Measurements from ENCODE around the gene SH3PXD2B. TPM values are rescaled to one million over a fixed set of nuclear protein-coding genes. Genes with fewer than 3 reads are reported as not detected.
"Not testable (repeated sequence)": the region's sequence is repeated elsewhere in the genome, so short reads cannot be mapped to it uniquely, and the experiment has no call there.

SH3PXD2B gene
- total RNA-seq, 2 donors from 2014 or later = 0.12 to 0.21 TPM

- no peak for ATAC-seq
- H3K36me3 Mint-ChIP-seq (ENCODE audit: low read depth) = peaks cover 5% of the 10 kb centered on the region
- peaks cover 3% of the 10 kb centered on the region for H3K4me1 Mint-ChIP-seq
- H3K27me3 Mint-ChIP-seq = peaks cover 38% of the 10 kb centered on the region
- H3K9me3 ChIP-seq (ENCODE audit: control insufficient read depth, low read length, poor library complexity, severe bottlenecking) = no peaks in the 10 kb centered on the region
- DNase-seq = no peak
- no peak overlapping the region for H3K4me3 Mint-ChIP-seq
- no peak overlapping the region for H3K27ac Mint-ChIP-seq
These were observed 109.4 kb downstream of the SH3PXD2B start for GRCh38 chr5:172344855-172345409.

- ATAC-seq (no peak), DNase-seq (no peak)
- no peak overlapping the region for H3K27ac Mint-ChIP-seq
- no peak overlapping the region for H3K4me3 Mint-ChIP-seq
- H3K4me1 Mint-ChIP-seq = peaks cover 3% of the 10 kb centered on the region
- H3K36me3 Mint-ChIP-seq (ENCODE audit: low read depth) = peaks cover 5% of the 10 kb centered on the region
- peaks cover 44% of the 10 kb centered on the region for H3K27me3 Mint-ChIP-seq
- H3K9me3 ChIP-seq (ENCODE audit: control insufficient read depth, low read length, poor library complexity, severe bottlenecking) = no peaks in the 10 kb centered on the region
These were observed 110.6 kb downstream of the SH3PXD2B start for GRCh38 chr5:172343741-172344140.

- Mint-ChIP-seq H3K27me3 (peaks cover 45% of the 10 kb centered on the region), H3K4me1 (peaks cover 3% of the 10 kb centered on the region), H3K4me3 (no peak overlapping the region), H3K36me3 (ENCODE audit: low read depth) (peaks cover 5% of the 10 kb centered on the region), H3K27ac (no peak overlapping the region)
- DNase-seq = no peak
- H3K9me3 ChIP-seq (ENCODE audit: control insufficient read depth, low read length, poor library complexity, severe bottlenecking) = no peaks in the 10 kb centered on the region
- no peak for ATAC-seq
These were observed 111.4 kb downstream of the SH3PXD2B start for GRCh38 chr5:172342918-172343317.

GRCh38 chr5:172339264-172340180 lies 114.8 kb downstream of the SH3PXD2B start:
- ATAC-seq (no peak), DNase-seq (no peak)
- Mint-ChIP-seq H3K27me3 (peaks cover 54% of the 10 kb centered on the region), H3K4me1 (peaks cover 2% of the 10 kb centered on the region), H3K4me3 (no peak overlapping the region), H3K27ac (no peak overlapping the region), H3K36me3 (ENCODE audit: low read depth) (no peaks in the 10 kb centered on the region)
- no peaks in the 10 kb centered on the region for H3K9me3 ChIP-seq (ENCODE audit: control insufficient read depth, low read length, poor library complexity, severe bottlenecking)

- no peak for ATAC-seq
- Mint-ChIP-seq H3K4me1 (peaks cover 2% of the 10 kb centered on the region), H3K27me3 (peaks cover 48% of the 10 kb centered on the region), H3K36me3 (ENCODE audit: low read depth) (no peaks in the 10 kb centered on the region), H3K4me3 (no peak overlapping the region), H3K27ac (no peak overlapping the region)
- no peak for DNase-seq
- H3K9me3 ChIP-seq (ENCODE audit: control insufficient read depth, low read length, poor library complexity, severe bottlenecking) = no peaks in the 10 kb centered on the region
These were observed 117.5 kb downstream of the SH3PXD2B start for GRCh38 chr5:172336676-172337285.

GRCh38 chr5:172336264-172336663 lies 118.1 kb downstream of the SH3PXD2B start:
- no peak overlapping the region for H3K27ac Mint-ChIP-seq
- no peaks in the 10 kb centered on the region for H3K36me3 Mint-ChIP-seq (ENCODE audit: low read depth)
- no peak overlapping the region for H3K4me3 Mint-ChIP-seq
- DNase-seq = no peak
- peaks cover 48% of the 10 kb centered on the region for H3K27me3 Mint-ChIP-seq
- no peak for ATAC-seq
- H3K9me3 ChIP-seq (ENCODE audit: control insufficient read depth, low read length, poor library complexity, severe bottlenecking) = no peaks in the 10 kb centered on the region
- peaks cover 2% of the 10 kb centered on the region for H3K4me1 Mint-ChIP-seq

- ATAC-seq = no peak
- peaks cover 43% of the 10 kb centered on the region for H3K27me3 Mint-ChIP-seq
- peaks cover 2% of the 10 kb centered on the region for H3K4me1 Mint-ChIP-seq
These were observed 118.6 kb downstream of the SH3PXD2B start for GRCh38 chr5:172335721-172336120.

GRCh38 chr5:172334641-172335040 lies 119.7 kb downstream of the SH3PXD2B start:
- no peak for ATAC-seq
- no peaks in the 10 kb centered on the region for H3K36me3 Mint-ChIP-seq (ENCODE audit: low read depth)

More at GRCh38 chr5:172335721-172336120, 118.6 kb downstream of the SH3PXD2B start:
- no peaks in the 10 kb centered on the region for H3K36me3 Mint-ChIP-seq (ENCODE audit: low read depth)
- DNase-seq = no peak
- no peak overlapping the region for H3K27ac Mint-ChIP-seq
- no peaks in the 10 kb centered on the region for H3K9me3 ChIP-seq (ENCODE audit: control insufficient read depth, low read length, poor library complexity, severe bottlenecking)
- H3K4me3 Mint-ChIP-seq = no peak overlapping the region

GRCh38 chr5:172334196-172334595 lies 120.1 kb downstream of the SH3PXD2B start:
- DNase-seq (no peak), ATAC-seq (no peak)
- H3K4me3 Mint-ChIP-seq = no peak overlapping the region
- peaks cover 2% of the 10 kb centered on the region for H3K4me1 Mint-ChIP-seq
- no peaks in the 10 kb centered on the region for H3K9me3 ChIP-seq (ENCODE audit: control insufficient read depth, low read length, poor library complexity, severe bottlenecking)
- H3K27ac Mint-ChIP-seq = no peak overlapping the region
- H3K36me3 Mint-ChIP-seq (ENCODE audit: low read depth) = no peaks in the 10 kb centered on the region
- peaks cover 33% of the 10 kb centered on the region for H3K27me3 Mint-ChIP-seq

More at GRCh38 chr5:172334641-172335040, 119.7 kb downstream of the SH3PXD2B start:
- H3K9me3 ChIP-seq (ENCODE audit: control insufficient read depth, low read length, poor library complexity, severe bottlenecking) = no peaks in the 10 kb centered on the region
- Mint-ChIP-seq H3K27me3 (peaks cover 36% of the 10 kb centered on the region), H3K4me1 (peaks cover 2% of the 10 kb centered on the region), H3K27ac (no peak overlapping the region), H3K4me3 (no peak overlapping the region)
- no peak for DNase-seq

- not testable (repeated sequence) for H3K9me3 ChIP-seq (ENCODE audit: control insufficient read depth, low read length, poor library complexity, severe bottlenecking); H3K27me3 Mint-ChIP-seq; H3K27ac Mint-ChIP-seq; ATAC-seq; H3K4me3 Mint-ChIP-seq; H3K36me3 Mint-ChIP-seq (ENCODE audit: low read depth); H3K4me1 Mint-ChIP-seq; DNase-seq
These were observed 127.4 kb downstream of the SH3PXD2B start for GRCh38 chr5:172326901-172327300.

- H3K9me3 ChIP-seq (ENCODE audit: control insufficient read depth, low read length, poor library complexity, severe bottlenecking) = no peaks in the 10 kb centered on the region
- Mint-ChIP-seq H3K27ac (no peak overlapping the region), H3K36me3 (ENCODE audit: low read depth) (no peaks in the 10 kb centered on the region), H3K4me1 (peaks cover 4% of the 10 kb centered on the region), H3K4me3 (no peak overlapping the region), H3K27me3 (no peaks in the 10 kb centered on the region)
- DNase-seq = no peak
- ATAC-seq = no peak
These were observed 128.9 kb downstream of the SH3PXD2B start for GRCh38 chr5:172325452-172325851.

- Mint-ChIP-seq H3K27me3 (no peaks in the 10 kb centered on the region), H3K36me3 (ENCODE audit: low read depth) (no peaks in the 10 kb centered on the region), H3K4me1 (peaks cover 6% of the 10 kb centered on the region), H3K27ac (peak overlapping the region; percentile 41), H3K4me3 (no peak overlapping the region)
- no peaks in the 10 kb centered on the region for H3K9me3 ChIP-seq (ENCODE audit: control insufficient read depth, low read length, poor library complexity, severe bottlenecking)
- ATAC-seq = no peak
- no peak for DNase-seq
These were observed 132.0 kb downstream of the SH3PXD2B start for GRCh38 chr5:172322028-172322965.
